ENCODE measurements around the gene CPN1.

GRCh38 chr10:100081075-100082001 lies at the start of gene CPN1:
- no peak for TF ChIP-seq POLR2AphosphoS5 (IDR thresholded peaks at IDR 0.05; ENCODE audit: borderline replicate concordance, low read depth, low read length)
- no peak for TF ChIP-seq EZH2 (IDR thresholded peaks at IDR 0.05)
- TF ChIP-seq FOXP2 (optimal IDR thresholded peaks at IDR 0.05; ENCODE audit: control extremely low read depth, extremely low read length, insufficient read depth), result no peak

Data from SK-N-MC (cell line).